Large intestine (tissue), 12 donors: ENCODE results near the gene PLEKHD1. TPM values are rescaled to one million over a fixed set of nuclear protein-coding genes. Genes with fewer than 3 reads are reported as not detected.

Experiments used
- DNase-seq, 2 donors: peaks; one replicate each; pipeline versions ENCODE4 v3.0.0 to v3.0.0-alpha.2; 2013
- H3K27ac ChIP-seq: one replicate; pipeline ENCODE4 v1.5.1; 2013; ENCODE audit warnings: low read length
- H3K27me3 ChIP-seq: 2 replicates; pipeline ENCODE4 v1.6.1; 2013; ENCODE audit warnings: low read length; ENCODE audit not compliant: control insufficient read depth, insufficient read depth
- H3K36me3 ChIP-seq: 2 replicates; pipeline ENCODE4 v1.6.1; 2013; ENCODE audit warnings: low read length; ENCODE audit not compliant: control insufficient read depth, insufficient read depth
- H3K4me1 ChIP-seq: one replicate; pipeline ENCODE4 v1.6.1; 2013; ENCODE audit warnings: low read length; ENCODE audit not compliant: control insufficient read depth, insufficient read depth
- H3K4me3 ChIP-seq: one replicate; pipeline ENCODE4 v1.5.1; 2013; ENCODE audit warnings: low read length
- H3K9me3 ChIP-seq: one replicate; pipeline ENCODE4 v1.6.1; 2013; ENCODE audit warnings: mild to moderate bottlenecking, low read depth, low read length, moderate library complexity; ENCODE audit not compliant: control insufficient read depth
- WGBS: methylation state at CpG from one replicate; pipeline ENCODE4 v1.1.5; 2013; ENCODE audit warnings: low lambda C conversion rate; ENCODE audit not compliant: insufficient coverage; 5-methylcytosine and 5-hydroxymethylcytosine counted together
- long read RNA-seq, 11 donors: transcript quantifications; one replicate each; lab custom pipeline, GENCODE V29; 2026
- polyA plus RNA-seq: library from polyadenylated mRNA; unstranded; fragments of 120-200 nt; gene quantifications from one replicate; pipeline ENCODE4 v1.2.1, GENCODE V29; 2013

Gene PLEKHD1
- polyA plus RNA-seq, result 0.03 TPM
- long read RNA-seq, donor 1, result 0 reads
- long read RNA-seq, donor 2, result 0 reads
- long read RNA-seq, donor 3, result 0 reads
- long read RNA-seq, donor 4, result 0 reads
- long read RNA-seq, donor 5, result 0 reads
- long read RNA-seq, donor 6, result 0 reads
- long read RNA-seq, donor 7, result 0 reads
- long read RNA-seq, donor 8, result 0 reads
- long read RNA-seq, donor 9, result 0 reads
- long read RNA-seq, donor 10, result 0 reads
- long read RNA-seq, donor 11, result 0 reads

- Histone ChIP-seq H3K36me3 (no peaks in the 10 kb centered on the region), H3K27me3 (peaks cover 69% of the 10 kb centered on the region), H3K4me1 (peaks cover 2% of the 10 kb centered on the region), H3K4me3 (no peak within 1 kb of the TSS), H3K9me3 (no peaks in the 10 kb centered on the region), H3K27ac (no peak within 1 kb of the TSS)
- WGBS, result no CpG with 5 or more reads among the region's 86 CpGs
- DNase-seq, result no peak
Measured at GRCh38 chr14:69484444-69485314, at the start of gene PLEKHD1. Gene PLEKHD1, plus strand, starts transcription at chr14:69484728. Its CDS starts 238 bp downstream, at chr14:69484966.

- Histone ChIP-seq H3K36me3 (peaks cover 13% of the 10 kb centered on the region), H3K27me3 (no peaks in the 10 kb centered on the region), H3K9me3 (no peaks in the 10 kb centered on the region), H3K4me3 (no peak overlapping the region), H3K4me1 (no peaks in the 10 kb centered on the region), H3K27ac (no peak overlapping the region)
- 100% methylated on average over 1 of the region's 12 CpGs for WGBS
- DNase-seq, result no peak
Measured at GRCh38 chr14:69439521-69440270, 44.8 kb upstream of the PLEKHD1 start.

GRCh38 chr14:69441948-69442347, 42.6 kb upstream of the PLEKHD1 start:
- Histone ChIP-seq H3K27ac (no peak overlapping the region), H3K4me1 (no peaks in the 10 kb centered on the region), H3K36me3 (peaks cover 14% of the 10 kb centered on the region), H3K27me3 (no peaks in the 10 kb centered on the region), H3K9me3 (no peaks in the 10 kb centered on the region), H3K4me3 (no peak overlapping the region)
- no peak for DNase-seq
- no CpG with 5 or more reads among the region's 5 CpGs for WGBS

GRCh38 chr14:69443296-69443805, 41.2 kb upstream of the PLEKHD1 start:
- no peaks in the 10 kb centered on the region for H3K4me1 ChIP-seq
- WGBS, result 100% methylated on average over 3 of the region's 5 CpGs
- no peaks in the 10 kb centered on the region for H3K9me3 ChIP-seq
- H3K27ac ChIP-seq, result no peak overlapping the region
- H3K4me3 ChIP-seq, result no peak overlapping the region
- H3K27me3 ChIP-seq, result no peaks in the 10 kb centered on the region
- peaks cover 14% of the 10 kb centered on the region for H3K36me3 ChIP-seq
- DNase-seq, result no peak

GRCh38 chr14:69449216-69449615, 35.3 kb upstream of the PLEKHD1 start:
- no peaks in the 10 kb centered on the region for H3K4me1 ChIP-seq
- no peak overlapping the region for H3K27ac ChIP-seq
- DNase-seq, result no peak
- no peak overlapping the region for H3K4me3 ChIP-seq
- H3K36me3 ChIP-seq, result peaks cover 10% of the 10 kb centered on the region
- WGBS, result no CpG with 5 or more reads among the region's 8 CpGs
- H3K27me3 ChIP-seq, result no peaks in the 10 kb centered on the region
- H3K9me3 ChIP-seq, result no peaks in the 10 kb centered on the region

- 100% methylated on average over 1 of the region's 2 CpGs for WGBS
- Histone ChIP-seq H3K27me3 (no peaks in the 10 kb centered on the region), H3K27ac (no peak overlapping the region), H3K4me3 (no peak overlapping the region), H3K4me1 (no peaks in the 10 kb centered on the region), H3K9me3 (no peaks in the 10 kb centered on the region), H3K36me3 (peaks cover 16% of the 10 kb centered on the region)
- no peak for DNase-seq
Measured at GRCh38 chr14:69451941-69452340, 32.6 kb upstream of the PLEKHD1 start.

- no peaks in the 10 kb centered on the region for H3K9me3 ChIP-seq
- DNase-seq, result no peak
- H3K4me1 ChIP-seq, result no peaks in the 10 kb centered on the region
- H3K27ac ChIP-seq, result no peak overlapping the region
- no peak overlapping the region for H3K4me3 ChIP-seq
- no CpG with 5 or more reads among the region's 11 CpGs for WGBS
- no peaks in the 10 kb centered on the region for H3K27me3 ChIP-seq
- peaks cover 33% of the 10 kb centered on the region for H3K36me3 ChIP-seq
Measured at GRCh38 chr14:69458350-69458749, 26.2 kb upstream of the PLEKHD1 start.

GRCh38 chr14:69459122-69459521, 25.4 kb upstream of the PLEKHD1 start:
- no peak overlapping the region for H3K4me3 ChIP-seq
- no peaks in the 10 kb centered on the region for H3K9me3 ChIP-seq
- no peak for DNase-seq
- no peak overlapping the region for H3K27ac ChIP-seq
- no peaks in the 10 kb centered on the region for H3K27me3 ChIP-seq
- no CpG with 5 or more reads among the region's 1 CpG for WGBS
- H3K36me3 ChIP-seq, result peaks cover 33% of the 10 kb centered on the region
- H3K4me1 ChIP-seq, result no peaks in the 10 kb centered on the region

GRCh38 chr14:69460093-69460701, 24.3 kb upstream of the PLEKHD1 start:
- H3K36me3 ChIP-seq, result peaks cover 33% of the 10 kb centered on the region
- H3K4me3 ChIP-seq, result no peak overlapping the region
- H3K4me1 ChIP-seq, result no peaks in the 10 kb centered on the region
- peak; percentile 63 to 69 for DNase-seq
- no peaks in the 10 kb centered on the region for H3K27me3 ChIP-seq
- no CpG with 5 or more reads among the region's 4 CpGs for WGBS
- no peak overlapping the region for H3K27ac ChIP-seq
- no peaks in the 10 kb centered on the region for H3K9me3 ChIP-seq

- Histone ChIP-seq H3K9me3 (no peaks in the 10 kb centered on the region), H3K4me3 (no peak overlapping the region)
- no peak for DNase-seq
Measured at GRCh38 chr14:69464379-69464778, 20.1 kb upstream of the PLEKHD1 start.

More at GRCh38 chr14:69464379-69464778, 20.1 kb upstream of the PLEKHD1 start:
- H3K4me1 ChIP-seq, result no peaks in the 10 kb centered on the region
- H3K27ac ChIP-seq, result no peak overlapping the region
- no peaks in the 10 kb centered on the region for H3K27me3 ChIP-seq
- H3K36me3 ChIP-seq, result peaks cover 10% of the 10 kb centered on the region
